ENCODE measurements around the gene MIB2. TPM values are rescaled to one million over a fixed set of nuclear protein-coding genes. Genes with fewer than 3 reads are reported as not detected.

Gene MIB2
- total and polyA plus RNA-seq, 2 donors (not counting 1 experiment from before 2014, with no cell fraction given) = 94.0 to 95.9 TPM

DNA sequence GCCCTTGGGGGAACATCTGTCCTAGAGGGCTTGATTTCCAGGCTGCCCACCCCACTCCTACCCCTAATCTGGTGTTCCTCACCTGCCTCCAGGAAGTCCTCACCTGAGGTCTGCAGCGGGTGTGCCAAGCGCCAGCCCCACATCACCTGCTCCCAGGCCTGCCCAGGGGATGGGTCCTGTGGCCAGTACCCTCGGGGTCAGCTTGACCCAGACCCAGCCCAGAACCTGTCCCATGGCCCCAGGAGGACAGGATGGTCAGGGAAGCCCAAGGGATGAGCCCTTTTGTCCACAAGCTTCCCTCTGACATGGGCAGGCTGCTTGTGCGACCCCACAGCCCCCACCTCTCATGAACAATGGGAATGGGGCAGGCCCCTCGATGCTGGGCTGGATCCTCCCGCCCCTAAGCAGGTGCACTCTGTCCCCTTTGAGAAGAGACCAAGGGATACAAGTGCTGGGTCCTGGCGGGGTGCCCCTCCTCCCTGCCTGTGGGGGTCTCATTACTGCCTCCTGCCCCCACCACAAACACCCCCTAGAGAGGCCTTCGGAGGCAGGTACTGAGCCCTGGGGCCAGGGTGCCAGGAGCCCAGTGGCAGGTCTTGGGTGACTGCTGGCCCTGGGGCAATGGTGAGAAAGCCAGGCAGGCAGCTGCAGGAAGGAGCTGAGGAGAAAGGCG is 3.2 kb downstream of the MIB2 start:
- H3K79me2 ChIP-seq (ENCODE audit: control insufficient read depth, insufficient read depth, low read length) = peaks cover 32% of the 10 kb centered on the region
- CTCF ChIA-PET = no interaction called here
- Mint-ChIP-seq H3K27ac (no peak overlapping the region), H3K4me3 (no peak overlapping the region), H3K9me3 (ENCODE audit: insufficient read depth) (no peaks in the 10 kb centered on the region), H3K27me3 (no peaks in the 10 kb centered on the region), H3K4me1 (peaks cover 25% of the 10 kb centered on the region)
- no peak overlapping the region for H3K27ac ChIP-seq (ENCODE audit: low read length in 2 of 2)
- H3K4me2 ChIP-seq (replicated peaks; ENCODE audit: low read depth, low read length, poor library complexity, severe bottlenecking) = no peak overlapping the region
- peaks cover 0 to 5% of the 10 kb centered on the region in 2 experiments for H3K36me3 ChIP-seq (replicated peaks in 1 of 2; ENCODE audit: control extremely low read depth in 1 of 2, control insufficient read depth in 1 of 2, extremely low read depth in 1 of 2, insufficient read depth in 2 of 2, low read length in 1 of 2)
- peaks cover 26% of the 10 kb centered on the region for H4K20me1 ChIP-seq (ENCODE audit: control insufficient read depth, insufficient read depth, low read length, poor library complexity, severe bottlenecking)
- ATAC-seq (ENCODE audit: low read depth) = no peak
- intact Hi-C loops (cut with micrococcal nuclease) = no loop called here
- H2AFZ ChIP-seq (ENCODE audit: insufficient read depth, low read depth, low read length, poor library complexity, severe bottlenecking) = no peak overlapping the region
- peaks cover 20% of the 10 kb centered on the region in 2 donors for H3K4me1 ChIP-seq (ENCODE audit: control insufficient read depth in 2 of 2, insufficient read depth in 2 of 2, low read length in 2 of 2)
- DNase-seq = no peak
- POLR2A ChIA-PET = interaction anchor here (0.6 to 2.0 kb wide), 2 partner anchors 11 to 59 kb away, joined by 4 to 8 read pairs; no protein-coding TSS in a partner anchor
- H3K9me3 ChIP-seq (ENCODE audit: control extremely low read depth in 1 of 3, control insufficient read depth in 2 of 3, insufficient read depth in 1 of 3, low read length in 2 of 3) = no peaks in the 10 kb centered on the region
- TF ChIP-seq, protein P1, sequence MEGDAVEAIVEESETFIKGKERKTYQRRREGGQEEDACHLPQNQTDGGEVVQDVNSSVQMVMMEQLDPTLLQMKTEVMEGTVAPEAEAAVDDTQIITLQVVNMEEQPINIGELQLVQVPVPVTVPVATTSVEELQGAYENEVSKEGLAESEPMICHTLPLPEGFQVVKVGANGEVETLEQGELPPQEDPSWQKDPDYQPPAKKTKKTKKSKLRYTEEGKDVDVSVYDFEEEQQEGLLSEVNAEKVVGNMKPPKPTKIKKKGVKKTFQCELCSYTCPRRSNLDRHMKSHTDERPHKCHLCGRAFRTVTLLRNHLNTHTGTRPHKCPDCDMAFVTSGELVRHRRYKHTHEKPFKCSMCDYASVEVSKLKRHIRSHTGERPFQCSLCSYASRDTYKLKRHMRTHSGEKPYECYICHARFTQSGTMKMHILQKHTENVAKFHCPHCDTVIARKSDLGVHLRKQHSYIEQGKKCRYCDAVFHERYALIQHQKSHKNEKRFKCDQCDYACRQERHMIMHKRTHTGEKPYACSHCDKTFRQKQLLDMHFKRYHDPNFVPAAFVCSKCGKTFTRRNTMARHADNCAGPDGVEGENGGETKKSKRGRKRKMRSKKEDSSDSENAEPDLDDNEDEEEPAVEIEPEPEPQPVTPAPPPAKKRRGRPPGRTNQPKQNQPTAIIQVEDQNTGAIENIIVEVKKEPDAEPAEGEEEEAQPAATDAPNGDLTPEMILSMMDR (IDR thresholded peaks at IDR 0.05) = no peak
- TF ChIP-seq EZH2 (IDR thresholded peaks at IDR 0.05; ENCODE audit: borderline replicate concordance, insufficient read depth, low read depth, low read length, poor library complexity, severe bottlenecking) = no peak
- no peaks in the 10 kb centered on the region for H3K27me3 ChIP-seq (replicated peaks in 1 of 4; ENCODE audit: control extremely low read depth in 1 of 4, control insufficient read depth in 3 of 4, insufficient read depth in 4 of 4, low read length in 3 of 4)
- H3K9ac ChIP-seq (ENCODE audit: low read length) = no peak overlapping the region
- H3K4me3 ChIP-seq (ENCODE audit: control extremely low read depth in 1 of 5, extremely low read depth in 1 of 5, insufficient read depth in 1 of 5, low read depth in 2 of 5, low read length in 4 of 5) = no peak overlapping the region
- WGBS (ENCODE audit: insufficient coverage) = 100% methylated on average over 4 of the region's 9 CpGs

DNA sequence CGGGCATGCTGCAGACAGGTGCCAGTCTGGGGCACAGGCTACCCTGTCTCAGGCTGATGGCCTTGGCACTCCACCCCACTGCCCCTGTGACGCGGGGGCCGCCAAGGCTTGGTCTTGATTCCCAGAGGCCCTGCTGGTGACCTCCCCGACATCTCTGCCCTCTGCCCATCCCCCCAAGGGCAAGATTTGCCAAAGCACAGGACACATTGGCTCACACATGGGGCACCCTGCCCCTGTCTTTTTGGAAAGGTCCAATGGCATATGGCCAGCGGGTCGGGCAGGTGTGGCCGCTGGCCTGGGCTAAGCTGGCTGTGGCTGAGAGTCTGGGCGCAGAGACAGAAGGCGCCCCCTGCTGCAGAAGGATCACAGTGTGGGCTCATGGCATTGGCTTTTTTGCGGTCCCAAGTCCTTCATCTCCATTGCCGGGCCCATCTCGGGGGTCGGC is 4.6 kb downstream of the MIB2 start:
- ChIA-PET CTCF (no interaction called here), POLR2A (no interaction called here)
- H3K9ac ChIP-seq (ENCODE audit: low read length) = no peak overlapping the region
- H3K27me3 ChIP-seq (replicated peaks in 1 of 4; ENCODE audit: control extremely low read depth in 1 of 4, control insufficient read depth in 3 of 4, insufficient read depth in 4 of 4, low read length in 3 of 4) = no peaks in the 10 kb centered on the region
- Mint-ChIP-seq H3K4me3 (no peak overlapping the region), H3K9me3 (ENCODE audit: insufficient read depth) (no peaks in the 10 kb centered on the region), H3K27me3 (no peaks in the 10 kb centered on the region), H3K27ac (no peak overlapping the region), H3K4me1 (peaks cover 12% of the 10 kb centered on the region)
- H3K4me3 ChIP-seq (ENCODE audit: control extremely low read depth in 1 of 5, extremely low read depth in 1 of 5, insufficient read depth in 1 of 5, low read depth in 2 of 5, low read length in 4 of 5) = no peak overlapping the region
- no peak overlapping the region for H2AFZ ChIP-seq (ENCODE audit: insufficient read depth, low read depth, low read length, poor library complexity, severe bottlenecking)
- peaks cover 9% of the 10 kb centered on the region in 2 donors for H3K4me1 ChIP-seq (ENCODE audit: control insufficient read depth in 2 of 2, insufficient read depth in 2 of 2, low read length in 2 of 2)
- peaks cover 18% of the 10 kb centered on the region for H3K79me2 ChIP-seq (ENCODE audit: control insufficient read depth, insufficient read depth, low read length)
- no peak for TF ChIP-seq EZH2 (IDR thresholded peaks at IDR 0.05; ENCODE audit: borderline replicate concordance, insufficient read depth, low read depth, low read length, poor library complexity, severe bottlenecking)
- TF ChIP-seq, protein P1 (IDR thresholded peaks at IDR 0.05) = no peak
- H3K27ac ChIP-seq (ENCODE audit: low read length in 2 of 2) = no peak overlapping the region
- intact Hi-C loops (cut with micrococcal nuclease) = no loop called here
- H3K36me3 ChIP-seq (replicated peaks in 1 of 2; ENCODE audit: control extremely low read depth in 1 of 2, control insufficient read depth in 1 of 2, extremely low read depth in 1 of 2, insufficient read depth in 2 of 2, low read length in 1 of 2) = peaks cover 0 to 5% of the 10 kb centered on the region in 2 experiments
- H3K9me3 ChIP-seq (ENCODE audit: control extremely low read depth in 1 of 3, control insufficient read depth in 2 of 3, insufficient read depth in 1 of 3, low read length in 2 of 3) = no peaks in the 10 kb centered on the region
- H3K4me2 ChIP-seq (replicated peaks; ENCODE audit: low read depth, low read length, poor library complexity, severe bottlenecking) = no peak overlapping the region
- peaks cover 20% of the 10 kb centered on the region for H4K20me1 ChIP-seq (ENCODE audit: control insufficient read depth, insufficient read depth, low read length, poor library complexity, severe bottlenecking)
- ATAC-seq (ENCODE audit: low read depth) = no peak
- WGBS (ENCODE audit: insufficient coverage) = 91% methylated on average over 14 of the region's 14 CpGs
- DNase-seq = no peak

All from B cell (primary cell).